GM18498 (cell line): ENCODE data around the gene ARL6IP6.

ENCODE experiments used
- ATAC-seq: cut with Tn5 transposase; IDR thresholded peaks from one replicate; pipeline ENCODE4 v1.9.1; 2021; ENCODE audit warnings: mild to moderate bottlenecking, moderate library complexity; ENCODE audit not compliant: unreplicated experiment

The ARL6IP6 gene

GRCh38 chr2:152792974-152793373, 74.6 kb downstream of the ARL6IP6 start:
- ATAC-seq = no peak

GRCh38 chr2:152796941-152797340, 78.5 kb downstream of the ARL6IP6 start:
- no peak for ATAC-seq

DNA sequence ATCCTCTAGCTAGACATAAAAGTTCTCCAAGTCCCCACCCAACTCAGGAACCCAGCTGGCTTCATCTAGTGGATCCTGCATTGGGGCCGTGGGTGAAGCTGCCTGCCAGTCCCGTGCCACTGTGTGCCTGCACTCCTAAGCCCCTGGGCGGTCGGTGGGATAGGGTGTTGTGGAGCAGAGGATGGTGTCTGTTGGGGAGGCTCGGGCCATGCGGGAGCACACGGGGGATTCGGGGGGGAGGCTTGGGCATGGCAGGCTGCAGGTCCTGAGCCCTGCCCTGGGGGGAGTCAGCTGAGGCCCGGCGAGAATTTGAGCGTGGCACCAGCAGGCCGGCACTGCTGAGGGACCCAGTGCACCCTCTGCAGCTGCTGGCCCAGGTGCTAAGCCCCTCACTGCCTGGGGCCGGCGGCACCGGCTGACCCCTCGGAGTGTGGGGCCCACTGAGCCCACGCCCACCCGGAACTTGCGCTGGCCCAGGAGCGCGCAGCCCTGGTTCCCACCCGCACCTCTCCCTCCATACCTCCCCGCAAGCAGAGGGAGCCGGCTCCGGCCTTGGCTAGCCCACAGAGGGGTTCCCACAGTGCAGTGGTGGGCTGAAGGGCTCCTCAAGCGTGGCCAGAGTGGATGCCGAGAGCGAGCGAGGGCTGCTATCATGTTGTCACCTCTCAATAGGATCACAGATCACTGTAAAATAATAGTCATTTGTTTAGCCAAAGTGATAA, 86.4 kb downstream of the ARL6IP6 start:
- no peak for ATAC-seq

DNA sequence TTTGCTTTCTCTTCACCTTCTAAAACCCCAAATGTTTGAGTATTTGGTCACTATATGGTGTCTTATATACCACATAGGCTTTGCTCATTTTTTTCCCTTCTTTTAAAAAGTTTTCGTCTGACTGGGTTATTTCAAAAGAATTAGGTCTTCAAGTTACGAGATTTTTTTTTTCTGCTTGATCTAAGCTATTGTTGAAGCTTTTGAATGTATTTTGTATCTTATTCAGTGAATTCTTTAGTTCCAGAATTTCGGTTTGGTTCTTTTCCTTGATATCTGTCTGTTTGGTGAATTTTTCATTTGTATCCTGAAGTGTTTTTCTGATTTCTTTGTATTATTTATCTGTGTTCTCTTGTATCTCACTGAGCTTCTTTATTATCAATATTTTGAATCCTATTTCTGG, 93.5 kb downstream of the ARL6IP6 start:
- no peak for ATAC-seq
